MM.1S (cell line): ENCODE data around the gene AK8.

ENCODE experiments used
- CTCF ChIP-seq: fragments of 300-600 bp; sonication (generic); IDR thresholded peaks from 2 replicates; pipeline ENCODE4 v1.5.1; 2016; ENCODE audit warnings: antibody characterized with exemption, low read length, mixed read lengths
- EZH2 ChIP-seq: fragments of 300-600 bp; sonication (generic); optimal IDR thresholded peaks from 2 replicates; pipeline ENCODE3; 2017; ENCODE audit warnings: low read depth, mild to moderate bottlenecking, antibody characterized with exemption, low read length, mixed read lengths

- TF ChIP-seq CTCF: no peak
- no peak for TF ChIP-seq EZH2
Measured at GRCh38 chr9:132755096-132755495, 123.0 kb downstream of the AK8 start.
